ENCODE measurements around the gene RAPGEF5.

DNA sequence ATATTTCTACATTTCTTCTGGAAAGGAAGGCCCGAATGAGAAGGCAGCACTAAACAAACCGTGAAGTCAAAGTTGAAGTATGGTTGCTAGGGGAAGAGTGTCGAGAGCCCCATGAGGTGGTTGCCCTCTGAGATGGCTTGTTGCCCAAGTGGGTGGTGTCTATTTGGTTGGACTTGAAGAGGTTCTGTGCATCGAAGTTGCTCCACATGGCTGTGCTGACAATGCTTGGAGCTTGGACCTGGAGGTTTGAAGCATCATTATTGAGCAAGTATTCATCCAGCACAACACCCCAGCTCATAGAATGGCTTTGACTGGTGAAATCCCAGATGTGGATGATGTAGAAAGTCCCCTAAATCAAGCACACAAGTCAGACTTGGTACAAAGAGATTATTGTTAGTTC is 246.1 kb downstream of the RAPGEF5 start:
- TF ChIP-seq, protein P1, sequence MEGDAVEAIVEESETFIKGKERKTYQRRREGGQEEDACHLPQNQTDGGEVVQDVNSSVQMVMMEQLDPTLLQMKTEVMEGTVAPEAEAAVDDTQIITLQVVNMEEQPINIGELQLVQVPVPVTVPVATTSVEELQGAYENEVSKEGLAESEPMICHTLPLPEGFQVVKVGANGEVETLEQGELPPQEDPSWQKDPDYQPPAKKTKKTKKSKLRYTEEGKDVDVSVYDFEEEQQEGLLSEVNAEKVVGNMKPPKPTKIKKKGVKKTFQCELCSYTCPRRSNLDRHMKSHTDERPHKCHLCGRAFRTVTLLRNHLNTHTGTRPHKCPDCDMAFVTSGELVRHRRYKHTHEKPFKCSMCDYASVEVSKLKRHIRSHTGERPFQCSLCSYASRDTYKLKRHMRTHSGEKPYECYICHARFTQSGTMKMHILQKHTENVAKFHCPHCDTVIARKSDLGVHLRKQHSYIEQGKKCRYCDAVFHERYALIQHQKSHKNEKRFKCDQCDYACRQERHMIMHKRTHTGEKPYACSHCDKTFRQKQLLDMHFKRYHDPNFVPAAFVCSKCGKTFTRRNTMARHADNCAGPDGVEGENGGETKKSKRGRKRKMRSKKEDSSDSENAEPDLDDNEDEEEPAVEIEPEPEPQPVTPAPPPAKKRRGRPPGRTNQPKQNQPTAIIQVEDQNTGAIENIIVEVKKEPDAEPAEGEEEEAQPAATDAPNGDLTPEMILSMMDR (IDR thresholded peaks at IDR 0.05 in 4 of 5, conservative IDR thresholded peaks at IDR 0.05 in 1 of 5) = no peak
- TF ChIP-seq POLR2A (IDR thresholded peaks at IDR 0.05) = no peak

Measured in gastrocnemius medialis (tissue), 4 donors.